ENCODE data around the gene OR6S1. TPM values are rescaled to one million over a fixed set of nuclear protein-coding genes. Genes with fewer than 3 reads are reported as not detected.
A peak's percentile ranks its signal among the peaks of the same experiment; 100 is the strongest.
"Not testable (repeated sequence)": the region's sequence is repeated elsewhere in the genome, so short reads cannot be mapped to it uniquely, and the experiment has no call there.

The OR6S1 gene
- total RNA-seq, 1 experiment from 2014 or later: not detected

- peaks cover 28% of the 10 kb centered on the region for H3K27me3 ChIP-seq (ENCODE audit: control insufficient read depth, insufficient read depth, low read length)
- peak overlapping the region; percentile 76 for H3K4me3 ChIP-seq (ENCODE audit: insufficient read depth, low read depth, low read length)
- H3K36me3 ChIP-seq (replicated peaks; ENCODE audit: control insufficient read depth, insufficient read depth, low read length): no peaks in the 10 kb centered on the region
- peak; percentile 41 for DNase-seq
These were observed 11.0 kb downstream of the OR6S1 start for GRCh38 chr14:20630340-20631022.

- DNase-seq: no peak
- Histone ChIP-seq H3K36me3 (replicated peaks; ENCODE audit: control insufficient read depth, insufficient read depth, low read length) (no peaks in the 10 kb centered on the region), H3K27me3 (ENCODE audit: control insufficient read depth, insufficient read depth, low read length) (peaks cover 28% of the 10 kb centered on the region), H3K4me3 (ENCODE audit: insufficient read depth, low read depth, low read length) (peak overlapping the region; percentile 6)
These were observed 13.2 kb downstream of the OR6S1 start for GRCh38 chr14:20628063-20628854.

DNA sequence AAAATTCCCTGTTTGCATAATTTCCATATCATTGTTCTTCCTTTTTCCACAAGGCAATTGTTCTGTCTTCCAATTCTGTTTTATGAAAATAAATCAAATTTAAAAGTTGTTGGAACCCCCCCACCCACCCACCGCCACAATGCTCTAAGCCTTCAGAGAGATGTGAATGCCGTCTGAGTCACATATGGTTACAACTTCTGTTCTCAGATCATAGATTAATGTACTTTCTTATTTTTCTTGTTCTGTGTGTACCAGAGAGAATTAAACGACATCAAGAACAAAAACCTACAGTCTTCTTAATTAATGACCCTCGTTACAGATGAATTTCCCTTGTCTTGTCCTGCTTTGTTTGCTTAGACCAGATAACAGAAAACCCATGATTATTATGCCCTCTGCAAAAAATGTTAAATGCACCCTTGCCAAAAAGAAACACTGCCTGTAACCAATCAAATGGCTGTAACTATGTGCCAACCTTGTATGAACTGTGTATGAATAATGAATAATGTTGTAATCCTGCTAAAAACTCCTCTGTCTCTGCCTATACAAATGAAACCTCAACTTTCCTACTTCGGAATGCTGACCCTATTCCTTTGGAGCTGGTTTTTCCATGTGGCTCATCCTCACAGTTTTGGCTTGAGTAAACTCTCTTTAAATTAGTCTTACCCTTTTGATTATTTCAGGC, 14.0 kb downstream of the OR6S1 start:
- Histone ChIP-seq H3K4me3 (ENCODE audit: insufficient read depth, low read depth, low read length) (no peak overlapping the region; the same call in 1 of the 2 replicates), H3K27me3 (ENCODE audit: control insufficient read depth, insufficient read depth, low read length) (peaks cover 29% of the 10 kb centered on the region), H3K36me3 (replicated peaks; ENCODE audit: control insufficient read depth, insufficient read depth, low read length) (no peaks in the 10 kb centered on the region)
- DNase-seq: no peak

DNA sequence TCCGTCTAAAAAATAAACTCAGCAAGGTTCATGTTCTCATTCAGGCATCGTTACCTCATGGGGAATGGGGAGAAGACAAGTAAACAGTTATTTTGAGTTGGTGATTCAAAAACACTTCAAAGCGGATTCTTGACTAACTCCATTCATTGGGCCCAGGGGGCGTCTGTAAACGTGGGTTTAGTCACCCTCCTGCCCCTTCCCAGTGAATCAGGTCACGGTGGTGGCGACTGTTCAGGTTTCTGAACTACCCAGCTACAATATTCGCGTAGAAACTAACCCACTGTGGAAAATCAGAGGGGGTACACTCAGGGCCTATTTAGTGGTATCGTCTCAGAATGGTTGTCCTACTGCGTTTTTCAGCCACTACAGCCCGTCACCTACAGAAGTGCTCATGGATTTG, 15.2 kb downstream of the OR6S1 start:
- DNase-seq: no peak
- Histone ChIP-seq H3K4me3 (ENCODE audit: insufficient read depth, low read depth, low read length) (peak overlapping the region; percentile 55), H3K36me3 (replicated peaks; ENCODE audit: control insufficient read depth, insufficient read depth, low read length) (no peaks in the 10 kb centered on the region), H3K27me3 (ENCODE audit: control insufficient read depth, insufficient read depth, low read length) (peaks cover 24% of the 10 kb centered on the region)

DNA sequence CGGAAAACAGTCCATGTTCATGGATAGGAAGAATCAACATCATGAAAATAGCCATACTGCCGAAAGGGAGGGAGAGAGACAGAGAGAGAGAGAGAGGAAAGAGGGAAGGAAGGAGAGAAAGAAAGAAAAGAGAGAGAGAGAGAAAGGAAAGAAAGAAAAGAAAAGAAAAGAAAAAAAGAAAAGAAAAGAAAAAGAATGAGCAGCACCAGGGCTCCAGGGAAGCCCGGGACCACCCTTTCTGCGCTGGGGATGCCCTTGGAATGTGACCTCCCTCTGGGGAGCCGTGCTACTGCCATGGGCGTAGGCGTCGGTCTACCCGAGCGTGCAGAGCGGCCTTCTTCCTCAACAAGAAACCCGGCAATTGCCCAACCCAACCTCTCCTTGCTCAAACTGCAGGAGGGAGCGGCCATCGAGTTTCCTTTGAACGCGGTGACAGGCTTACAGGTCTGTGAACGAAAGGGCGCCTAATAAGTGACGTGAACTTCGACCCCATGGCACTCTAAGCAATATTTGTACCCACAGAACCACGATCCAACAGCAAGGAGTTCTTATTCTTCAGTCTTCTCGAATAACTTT, 16.9 kb downstream of the OR6S1 start:
- Histone ChIP-seq H3K4me3 (ENCODE audit: insufficient read depth, low read depth, low read length) (peak overlapping the region; percentile 55), H3K27me3 (ENCODE audit: control insufficient read depth, insufficient read depth, low read length) (peaks cover 24% of the 10 kb centered on the region), H3K36me3 (replicated peaks; ENCODE audit: control insufficient read depth, insufficient read depth, low read length) (no peaks in the 10 kb centered on the region)
- DNase-seq: peak; percentile 73

- H3K27me3 ChIP-seq (ENCODE audit: control insufficient read depth, insufficient read depth, low read length): peaks cover 21% of the 10 kb centered on the region
- peak overlapping the region; percentile 55; the same call in 1 of the 2 replicates for H3K4me3 ChIP-seq (ENCODE audit: insufficient read depth, low read depth, low read length)
- H3K36me3 ChIP-seq (replicated peaks; ENCODE audit: control insufficient read depth, insufficient read depth, low read length): no peaks in the 10 kb centered on the region
- no peak for DNase-seq
These were observed 17.7 kb downstream of the OR6S1 start for GRCh38 chr14:20623798-20624197.

DNA sequence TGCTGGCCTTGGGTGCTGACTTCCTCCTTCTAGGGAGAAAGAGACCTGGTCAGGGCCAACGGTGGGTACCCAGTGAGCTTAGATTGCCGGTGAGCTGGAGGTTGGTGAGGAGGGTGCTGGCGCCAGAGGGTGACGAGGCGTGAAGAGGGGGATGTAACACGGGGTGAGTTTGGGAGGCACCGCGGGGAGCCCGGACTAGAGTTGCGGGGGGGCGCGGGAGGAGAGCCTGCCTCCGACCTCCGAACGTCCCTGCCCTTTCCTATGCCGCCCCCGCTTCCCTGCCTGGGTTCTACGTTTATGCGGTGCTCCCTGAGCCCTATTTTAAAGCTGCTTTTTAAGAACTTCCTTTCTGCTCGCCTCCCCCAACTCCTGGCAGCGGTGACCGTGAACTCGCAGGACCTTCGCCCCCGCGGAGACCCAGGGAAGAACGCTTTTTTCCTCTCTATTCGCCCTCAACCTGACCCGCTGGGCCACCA, 18.6 kb downstream of the OR6S1 start:
- Histone ChIP-seq H3K27me3 (ENCODE audit: control insufficient read depth, insufficient read depth, low read length) (peaks cover 18% of the 10 kb centered on the region), H3K36me3 (replicated peaks; ENCODE audit: control insufficient read depth, insufficient read depth, low read length) (no peaks in the 10 kb centered on the region), H3K4me3 (ENCODE audit: insufficient read depth, low read depth, low read length) (peak overlapping the region; percentile 43)
- peak; percentile 53 for DNase-seq

GRCh38 chr14:20620798-20621478, 20.6 kb downstream of the OR6S1 start:
- Histone ChIP-seq H3K4me3 (ENCODE audit: insufficient read depth, low read depth, low read length) (no peak overlapping the region), H3K27me3 (ENCODE audit: control insufficient read depth, insufficient read depth, low read length) (peaks cover 2% of the 10 kb centered on the region), H3K36me3 (replicated peaks; ENCODE audit: control insufficient read depth, insufficient read depth, low read length) (no peaks in the 10 kb centered on the region)
- no peak for DNase-seq

DNA sequence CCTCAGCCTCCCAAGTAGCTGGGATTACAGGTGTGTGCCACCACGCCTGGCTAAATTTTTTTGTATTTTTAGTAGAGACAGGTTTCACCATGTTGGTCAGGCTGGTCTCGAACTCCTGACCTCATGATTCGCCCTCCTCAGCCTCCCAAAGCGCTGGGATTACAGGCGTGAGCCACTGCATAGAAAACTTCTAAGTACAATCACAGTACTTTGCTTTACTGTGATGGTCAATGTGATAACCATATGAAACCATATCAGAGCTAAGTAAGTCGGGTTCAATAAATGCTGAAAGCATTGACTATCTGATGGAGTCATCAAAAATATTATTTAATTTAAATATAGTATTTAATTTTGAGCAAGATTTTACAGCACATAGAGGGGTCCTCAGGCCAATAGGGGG, 21.8 kb downstream of the OR6S1 start:
- H3K36me3 ChIP-seq (replicated peaks; ENCODE audit: control insufficient read depth, insufficient read depth, low read length); H3K27me3 ChIP-seq (ENCODE audit: control insufficient read depth, insufficient read depth, low read length); DNase-seq; H3K4me3 ChIP-seq (ENCODE audit: insufficient read depth, low read depth, low read length): not testable (repeated sequence)

DNA sequence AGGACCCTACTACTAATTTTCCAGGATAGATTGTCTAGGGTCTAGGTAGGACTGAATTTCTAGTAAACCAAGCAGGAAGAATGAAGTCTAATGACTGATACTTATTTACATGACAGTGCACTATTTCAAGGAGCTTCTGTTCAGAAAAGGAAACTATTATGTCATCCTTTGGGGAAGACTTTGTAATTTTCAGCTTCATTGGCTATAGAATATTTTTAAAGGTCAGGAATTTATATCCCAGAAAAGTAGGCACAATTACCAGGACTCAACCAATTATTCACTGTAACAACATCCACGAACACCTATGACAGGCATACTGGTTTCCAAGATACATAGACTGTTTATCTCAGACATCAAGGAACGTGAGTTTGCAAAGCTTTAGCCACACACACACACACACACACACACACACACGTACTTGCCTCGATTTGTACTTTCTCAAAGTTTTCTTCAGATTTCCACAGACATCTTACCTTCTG, 23.2 kb downstream of the OR6S1 start:
- H3K36me3 ChIP-seq (replicated peaks; ENCODE audit: control insufficient read depth, insufficient read depth, low read length): no peaks in the 10 kb centered on the region
- H3K27me3 ChIP-seq (ENCODE audit: control insufficient read depth, insufficient read depth, low read length): peaks cover 2% of the 10 kb centered on the region
- H3K4me3 ChIP-seq (ENCODE audit: insufficient read depth, low read depth, low read length): no peak overlapping the region
- no peak for DNase-seq

DNA sequence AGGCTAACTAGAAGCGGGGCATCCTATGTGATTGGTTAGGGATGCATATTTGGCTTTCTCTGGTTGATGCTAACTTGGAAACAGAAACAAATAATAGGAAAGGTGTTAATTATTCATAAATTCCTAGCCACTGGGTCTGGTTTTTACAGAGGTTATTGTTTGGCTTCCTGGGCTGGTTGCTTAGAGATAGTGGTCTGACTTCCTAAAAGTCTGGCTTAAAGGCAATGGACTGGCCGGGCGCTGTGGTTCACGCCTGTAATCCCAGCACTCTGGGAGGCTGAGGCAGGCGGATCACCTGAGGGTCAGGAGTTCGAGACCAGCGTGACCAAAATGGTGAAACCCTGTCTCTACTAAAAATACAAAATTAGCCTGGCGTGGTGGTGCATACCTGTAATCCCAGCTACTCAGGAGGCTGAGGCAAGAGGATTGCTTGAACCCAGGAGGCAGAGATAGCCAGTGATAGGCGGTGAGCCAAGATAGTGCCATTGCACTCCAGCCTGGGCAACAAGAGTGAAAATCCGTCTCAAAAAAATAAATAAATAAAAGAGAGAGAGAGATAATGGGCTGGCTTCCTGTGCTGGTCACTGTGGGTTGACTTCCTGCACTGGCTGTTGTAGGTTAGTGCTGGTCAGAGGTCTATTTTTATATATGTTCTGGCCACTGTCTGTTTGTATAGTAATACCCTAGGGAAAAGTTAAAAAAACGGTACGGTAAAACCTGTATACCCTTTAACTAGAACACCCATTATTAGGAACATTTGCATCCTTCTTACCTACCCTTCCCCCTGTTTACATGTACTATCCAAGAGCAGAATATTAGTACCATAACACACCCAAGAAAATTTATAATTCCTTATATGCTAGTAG, 24.1 kb downstream of the OR6S1 start:
- Histone ChIP-seq H3K36me3 (replicated peaks; ENCODE audit: control insufficient read depth, insufficient read depth, low read length) (no peaks in the 10 kb centered on the region), H3K27me3 (ENCODE audit: control insufficient read depth, insufficient read depth, low read length) (no peaks in the 10 kb centered on the region), H3K4me3 (ENCODE audit: insufficient read depth, low read depth, low read length) (no peak overlapping the region)
- DNase-seq: no peak

GRCh38 chr14:20615996-20616395, 25.5 kb downstream of the OR6S1 start:
- Histone ChIP-seq H3K4me3 (ENCODE audit: insufficient read depth, low read depth, low read length) (no peak overlapping the region), H3K36me3 (replicated peaks; ENCODE audit: control insufficient read depth, insufficient read depth, low read length) (no peaks in the 10 kb centered on the region), H3K27me3 (ENCODE audit: control insufficient read depth, insufficient read depth, low read length) (no peaks in the 10 kb centered on the region)
- no peak for DNase-seq

Measured in H7 (cell line).